ENCODE data around the gene PRKG1.

Gene PRKG1

GRCh38 chr10:51910596-51910995 is 836.3 kb downstream of the PRKG1 start:
- no peak for DNase-seq

GRCh38 chr10:51911723-51912122 is 837.4 kb downstream of the PRKG1 start:
- no peak for DNase-seq

- DNase-seq: no peak
Observed at GRCh38 chr10:51915031-51915542, 840.8 kb downstream of the PRKG1 start.

- no peak for DNase-seq
Observed at GRCh38 chr10:51918440-51918839, 844.2 kb downstream of the PRKG1 start.

GRCh38 chr10:51918884-51919325 is 844.6 kb downstream of the PRKG1 start:
- DNase-seq: no peak

- DNase-seq: no peak
Observed at GRCh38 chr10:51920672-51921071, 846.4 kb downstream of the PRKG1 start.

- no peak for DNase-seq
Observed at GRCh38 chr10:51924359-51924758, 850.1 kb downstream of the PRKG1 start.

- no peak for DNase-seq
Observed at GRCh38 chr10:51926337-51926736, 852.0 kb downstream of the PRKG1 start.

- DNase-seq: no peak
Observed at GRCh38 chr10:51928162-51928561, 853.9 kb downstream of the PRKG1 start.

- no peak for DNase-seq
Observed at GRCh38 chr10:51932530-51932929, 858.2 kb downstream of the PRKG1 start.

GRCh38 chr10:51934373-51934772 is 860.1 kb downstream of the PRKG1 start:
- no peak for DNase-seq

- DNase-seq: no peak
Observed at GRCh38 chr10:51935341-51935740, 861.1 kb downstream of the PRKG1 start.

GRCh38 chr10:51937308-51938140 is 863.2 kb downstream of the PRKG1 start:
- no peak for DNase-seq

GRCh38 chr10:51950371-51950995 is 876.2 kb downstream of the PRKG1 start:
- DNase-seq: no peak

GRCh38 chr10:51950996-51951555 is 876.8 kb downstream of the PRKG1 start:
- DNase-seq: no peak

- DNase-seq: no peak
Observed at GRCh38 chr10:51951601-51952000, 877.3 kb downstream of the PRKG1 start.

- no peak for DNase-seq
Observed at GRCh38 chr10:51952056-51952455, 877.8 kb downstream of the PRKG1 start.

- no peak for DNase-seq
Observed at GRCh38 chr10:51955696-51956095, 881.4 kb downstream of the PRKG1 start.

GRCh38 chr10:51956822-51957221 is 882.5 kb downstream of the PRKG1 start:
- no peak for DNase-seq

- DNase-seq: peak; percentile 7
Observed at GRCh38 chr10:51960494-51960895, 886.2 kb downstream of the PRKG1 start.

GRCh38 chr10:51961401-51961800 is 887.1 kb downstream of the PRKG1 start:
- no peak for DNase-seq

- DNase-seq: no peak
Observed at GRCh38 chr10:51964630-51965029, 890.3 kb downstream of the PRKG1 start.

GRCh38 chr10:51965451-51965850 is 891.2 kb downstream of the PRKG1 start:
- DNase-seq: no peak
